Mucosa of descending colon (tissue), 3 donors: Measurements from ENCODE around the gene IPO13. TPM values are rescaled to one million over a fixed set of nuclear protein-coding genes. Genes with fewer than 3 reads are reported as not detected.

Source experiments
- ATAC-seq: fragments of 200-7000 bp; cut with Tn5 transposase; one replicate; pipeline ENCODE4 v1.9.1; 2020; ENCODE audit warnings: mild to moderate bottlenecking, moderate library complexity
- DNase-seq, 3 donors: peaks; one replicate each; pipeline ENCODE4 v3.0.0-alpha.2; 2020
- H3K36me3 ChIP-seq: fragments of 200-600 bp; one replicate; pipeline ENCODE4 v1.8.0; 2021; ENCODE audit warnings: low read depth, mild to moderate bottlenecking
- H3K4me1 ChIP-seq: fragments of 200-600 bp; one replicate; pipeline ENCODE4 v1.8.0; 2021; ENCODE audit warnings: low read depth, mild to moderate bottlenecking
- H3K4me3 ChIP-seq: fragments of 200-600 bp; one replicate; pipeline ENCODE4 v1.8.0; 2021; ENCODE audit warnings: mild to moderate bottlenecking
- H3K9me3 ChIP-seq: fragments of 200-600 bp; one replicate; pipeline ENCODE4 v1.8.0; 2021; ENCODE audit warnings: mild to moderate bottlenecking
- intact Hi-C, 2 donors: fragments of 100-400 bp; cut with DNase I in 1 of 2; cut with micrococcal nuclease in 1 of 2; formaldehyde crosslinking; loops; one replicate each; pipeline versions ENCODE4 v1.11.0 to v1.11.1; 2022; cut with DNase I, micrococcal nuclease
- total RNA-seq, 3 donors: library from RNA; stranded (reverse); fragmentation: NEBNext Ultra II Directional in 2 of 3; extraction: Animal tissue kit (Norgen Biotek cat#: 25700) in 2 of 3; gene quantifications; one replicate each; pipeline versions ENCODE4 v1.2.1 to v1.2.4, GENCODE V29; 2021 to 2023
- TF ChIP-seq, protein P1 (sequence below): fragments of 200-600 bp; IDR thresholded peaks from one replicate; pipeline ENCODE4 v1.8.0; 2022; ENCODE audit warnings: antibody characterized with exemption, mild to moderate bottlenecking
- donor health status: DM: no; HTN: no; CAD: no; lungs with moderate emphysema.
- donor health status: DM: no; HTN: no; CAD: no.
- donor health status: DM: no; HTN: yes; CAD: no.

Gene IPO13
- total RNA-seq, 3 donors from 2014 or later = 21.5 to 32.6 (median 22.3) TPM

DNA sequence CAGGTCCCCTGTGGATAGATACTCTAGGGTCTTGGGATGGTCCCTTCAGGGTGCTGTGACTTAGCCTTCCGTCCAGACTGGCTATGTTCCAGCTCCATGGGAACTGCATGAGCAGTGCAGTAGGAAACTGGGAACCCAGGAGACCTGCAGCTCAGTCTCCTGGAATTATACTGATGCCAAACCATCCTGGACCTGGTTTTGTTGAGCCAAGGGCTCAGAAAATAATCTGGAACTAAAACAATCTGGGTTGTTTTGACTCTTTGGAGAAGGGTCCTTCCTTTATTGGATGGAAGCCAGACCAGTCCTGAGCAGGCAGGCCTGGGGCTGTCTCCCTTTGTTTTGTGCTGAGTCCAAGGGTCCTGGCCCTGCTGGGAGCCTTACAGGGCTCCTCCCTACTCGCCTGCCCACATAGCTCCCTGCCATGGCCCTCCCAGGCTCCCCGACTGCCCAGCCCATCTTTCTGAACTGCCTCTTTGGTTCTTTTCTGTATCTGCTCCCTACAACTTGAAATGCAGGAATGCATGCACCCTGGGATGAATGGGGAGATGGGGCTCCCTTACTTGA lies 1.2 kb downstream of the IPO13 start:
- intact Hi-C loops = no loop called here
- H3K36me3 ChIP-seq = peaks cover 5% of the 10 kb centered on the region
- no peak for DNase-seq
- no peak for ATAC-seq
- TF ChIP-seq, protein P1, sequence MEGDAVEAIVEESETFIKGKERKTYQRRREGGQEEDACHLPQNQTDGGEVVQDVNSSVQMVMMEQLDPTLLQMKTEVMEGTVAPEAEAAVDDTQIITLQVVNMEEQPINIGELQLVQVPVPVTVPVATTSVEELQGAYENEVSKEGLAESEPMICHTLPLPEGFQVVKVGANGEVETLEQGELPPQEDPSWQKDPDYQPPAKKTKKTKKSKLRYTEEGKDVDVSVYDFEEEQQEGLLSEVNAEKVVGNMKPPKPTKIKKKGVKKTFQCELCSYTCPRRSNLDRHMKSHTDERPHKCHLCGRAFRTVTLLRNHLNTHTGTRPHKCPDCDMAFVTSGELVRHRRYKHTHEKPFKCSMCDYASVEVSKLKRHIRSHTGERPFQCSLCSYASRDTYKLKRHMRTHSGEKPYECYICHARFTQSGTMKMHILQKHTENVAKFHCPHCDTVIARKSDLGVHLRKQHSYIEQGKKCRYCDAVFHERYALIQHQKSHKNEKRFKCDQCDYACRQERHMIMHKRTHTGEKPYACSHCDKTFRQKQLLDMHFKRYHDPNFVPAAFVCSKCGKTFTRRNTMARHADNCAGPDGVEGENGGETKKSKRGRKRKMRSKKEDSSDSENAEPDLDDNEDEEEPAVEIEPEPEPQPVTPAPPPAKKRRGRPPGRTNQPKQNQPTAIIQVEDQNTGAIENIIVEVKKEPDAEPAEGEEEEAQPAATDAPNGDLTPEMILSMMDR = no peak
- no peak overlapping the region for H3K4me3 ChIP-seq
- H3K9me3 ChIP-seq = no peaks in the 10 kb centered on the region
- peaks cover 24% of the 10 kb centered on the region for H3K4me1 ChIP-seq

DNA sequence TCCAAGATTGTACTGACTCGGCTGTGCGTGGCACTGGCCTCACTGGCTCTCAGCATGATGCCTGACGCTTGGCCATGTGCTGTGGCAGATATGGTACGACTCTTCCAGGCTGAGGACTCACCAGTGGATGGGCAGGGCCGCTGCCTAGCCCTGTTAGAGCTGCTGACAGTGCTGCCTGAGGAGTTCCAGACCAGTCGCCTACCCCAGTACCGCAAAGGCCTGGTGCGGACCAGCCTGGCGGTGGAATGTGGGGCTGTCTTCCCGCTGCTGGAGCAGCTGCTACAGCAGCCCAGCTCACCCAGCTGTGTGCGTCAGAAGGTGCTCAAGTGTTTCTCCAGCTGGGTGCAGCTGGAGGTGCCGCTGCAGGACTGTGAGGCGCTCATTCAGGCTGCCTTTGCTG lies 2.9 kb downstream of the IPO13 start:
- no peak overlapping the region for H3K4me3 ChIP-seq
- H3K36me3 ChIP-seq = peaks cover 5% of the 10 kb centered on the region
- no peaks in the 10 kb centered on the region for H3K9me3 ChIP-seq
- intact Hi-C loops = no loop called here
- TF ChIP-seq, protein P1 = no peak
- DNase-seq = no peak
- ATAC-seq = no peak
- H3K4me1 ChIP-seq = peaks cover 24% of the 10 kb centered on the region

DNA sequence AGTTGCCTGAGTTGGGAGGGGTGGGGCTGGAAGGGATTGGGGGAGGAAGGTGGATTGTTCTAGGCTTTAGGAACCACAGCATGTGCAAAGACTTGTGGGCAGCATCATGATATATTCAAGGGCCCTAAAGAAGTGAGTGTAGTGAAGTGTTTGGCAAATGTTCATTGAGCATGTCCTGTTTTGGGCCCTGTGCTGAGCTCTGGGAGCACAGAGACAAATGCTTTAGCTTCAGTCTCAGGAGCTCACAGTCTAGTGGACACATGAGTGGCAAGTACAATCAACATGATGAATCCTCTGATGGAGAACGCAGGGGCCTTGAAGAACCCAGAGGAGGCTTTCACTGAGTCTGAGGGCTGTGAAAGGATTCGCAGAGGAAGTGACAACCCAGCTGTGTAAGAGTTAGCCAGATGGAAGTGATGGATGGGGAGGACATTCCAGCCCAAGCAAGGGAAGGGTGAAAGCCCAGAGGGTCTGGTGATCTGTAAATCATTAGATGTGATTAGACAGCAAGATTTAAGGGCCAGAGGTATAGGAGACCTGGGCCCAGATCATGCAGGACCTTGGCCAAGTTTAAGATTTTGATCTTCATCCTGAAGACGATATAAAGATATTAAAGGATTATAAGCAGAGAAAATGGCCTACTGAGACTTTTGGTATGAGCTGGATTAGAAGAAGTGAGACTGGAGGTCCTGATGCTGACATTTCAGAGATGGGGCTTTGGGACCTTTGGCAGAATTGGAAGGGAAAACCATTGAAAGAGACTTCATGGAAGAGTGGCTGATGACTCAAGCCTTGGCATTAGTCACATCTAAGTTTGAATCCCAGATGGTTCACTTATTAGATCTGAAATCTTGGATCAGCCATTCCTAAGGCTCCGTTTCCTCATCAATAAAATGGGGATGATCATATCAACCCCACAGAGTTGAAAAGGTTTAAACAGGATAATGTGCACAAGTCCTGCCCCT lies 4.6 kb downstream of the IPO13 start:
- TF ChIP-seq, protein P1 = no peak
- intact Hi-C loops = no loop called here
- Histone ChIP-seq H3K4me3 (no peak overlapping the region), H3K4me1 (peaks cover 16% of the 10 kb centered on the region), H3K9me3 (no peaks in the 10 kb centered on the region), H3K36me3 (peaks cover 4% of the 10 kb centered on the region)
- no peak for DNase-seq
- no peak for ATAC-seq

DNA sequence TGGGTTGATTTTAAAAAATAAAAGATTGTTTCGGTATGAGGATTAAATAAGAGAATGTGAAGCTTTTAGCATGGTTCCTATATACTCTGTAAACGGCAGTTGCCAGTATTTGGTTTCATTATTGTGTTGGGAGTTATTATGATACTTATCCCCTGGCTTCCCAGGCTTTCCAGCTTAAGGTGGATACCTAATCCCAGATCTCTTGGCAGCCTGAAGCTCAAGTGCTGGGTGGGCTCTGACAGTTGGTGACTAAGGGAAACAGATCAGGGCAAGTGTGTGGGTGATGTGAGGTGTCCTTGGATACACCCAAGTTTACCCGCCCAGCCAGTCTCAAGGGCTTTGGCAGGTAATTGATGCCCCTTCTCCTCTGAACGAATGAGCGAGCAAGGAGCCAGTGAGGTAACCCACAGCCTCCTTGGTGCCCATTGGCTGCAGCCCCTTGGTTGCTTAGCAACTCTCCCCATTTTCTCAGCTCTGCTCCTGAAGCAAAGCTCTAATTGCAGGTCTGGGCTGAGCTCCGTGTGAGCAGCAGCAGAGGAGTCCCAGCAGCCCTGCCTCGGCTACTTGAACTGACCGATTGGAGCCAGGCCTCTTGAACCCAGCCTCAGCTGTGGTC lies 6.1 kb downstream of the IPO13 start:
- no peaks in the 10 kb centered on the region for H3K9me3 ChIP-seq
- TF ChIP-seq, protein P1 = no peak
- H3K4me3 ChIP-seq = no peak overlapping the region
- H3K36me3 ChIP-seq = no peaks in the 10 kb centered on the region
- H3K4me1 ChIP-seq = peaks cover 4% of the 10 kb centered on the region
- no peak for ATAC-seq
- no peak for DNase-seq
- intact Hi-C loops = no loop called here

DNA sequence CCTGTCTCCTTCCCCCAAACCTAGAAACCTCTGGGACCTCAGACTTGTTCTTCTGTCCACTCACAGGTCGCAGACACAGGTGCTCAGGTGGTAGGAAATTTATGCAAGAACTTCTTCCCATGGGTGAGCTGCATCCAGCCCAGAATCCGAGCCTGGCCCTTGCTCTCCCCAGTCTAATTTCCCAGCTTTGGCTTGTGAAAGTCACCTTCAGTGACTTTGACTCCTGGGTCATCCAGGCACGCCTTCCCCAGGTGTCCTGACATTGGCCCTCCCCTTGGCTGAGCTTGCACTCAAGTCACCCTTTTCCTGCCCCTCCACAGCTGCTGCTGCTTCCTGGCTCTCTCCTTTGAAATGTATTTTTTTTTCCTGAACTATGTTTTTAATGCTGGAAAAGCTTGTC lies 6.6 kb downstream of the IPO13 start:
- no peaks in the 10 kb centered on the region for H3K9me3 ChIP-seq
- H3K4me1 ChIP-seq = no peaks in the 10 kb centered on the region
- TF ChIP-seq, protein P1 = no peak
- H3K4me3 ChIP-seq = no peak overlapping the region
- no peaks in the 10 kb centered on the region for H3K36me3 ChIP-seq
- DNase-seq (no peak), ATAC-seq (no peak)
- intact Hi-C loops = no loop called here
